G401 (cell line): ENCODE measurements around the gene USP47. TPM values are rescaled to one million over a fixed set of nuclear protein-coding genes. Genes with fewer than 3 reads are reported as not detected.

Experiments used
- DNase-seq: peaks from one replicate; pipeline ENCODE4 v3.0.0-alpha.2; 2015; ENCODE audit warnings: low spot score
- in situ Hi-C: cut with HindIII; loops from 2 replicates; pipeline ENCODE4 v1.10.0; 2016; ENCODE audit warnings: low sequenced_read_pairs, mixed read lengths
- total RNA-seq: library from RNA; depleted of rRNA; stranded (reverse); fragments of >200 nt; shearing (Covaris generic); gene quantifications from 2 replicates; pipeline ENCODE4 v1.2.3, GENCODE V29; 2014

Gene USP47
- total RNA-seq, 1 experiment from 2014 or later: 16.4 TPM

- DNase-seq: no peak
- in situ Hi-C loops: no loop called here
These were observed 143.4 kb downstream of the USP47 start for GRCh38 chr11:11985016-11985715.

GRCh38 chr11:11985954-11986949 is 144.5 kb downstream of the USP47 start:
- in situ Hi-C loops: no loop called here
- no peak for DNase-seq

GRCh38 chr11:11987503-11988022 is 145.8 kb downstream of the USP47 start:
- in situ Hi-C loops: no loop called here
- DNase-seq: no peak

- in situ Hi-C loops: no loop called here
- DNase-seq: no peak
These were observed 146.4 kb downstream of the USP47 start for GRCh38 chr11:11988099-11988651.

- no peak for DNase-seq
- in situ Hi-C loops: no loop called here
These were observed 147.0 kb downstream of the USP47 start for GRCh38 chr11:11988681-11989261.

GRCh38 chr11:11989774-11990744 is 148.3 kb downstream of the USP47 start:
- no peak for DNase-seq
- in situ Hi-C loops: no loop called here

- in situ Hi-C loops: no loop called here
- no peak for DNase-seq
These were observed 150.8 kb downstream of the USP47 start for GRCh38 chr11:11992257-11993212.

- in situ Hi-C loops: no loop called here
- peak; percentile 89 for DNase-seq
These were observed 152.1 kb downstream of the USP47 start for GRCh38 chr11:11993839-11994238.

- in situ Hi-C loops: no loop called here
- no peak for DNase-seq
These were observed 153.8 kb downstream of the USP47 start for GRCh38 chr11:11995601-11996000.

GRCh38 chr11:11996321-11997048 is 154.7 kb downstream of the USP47 start:
- DNase-seq: peak; percentile 89
- in situ Hi-C loops: no loop called here

GRCh38 chr11:11997049-11997322 is 155.2 kb downstream of the USP47 start:
- in situ Hi-C loops: no loop called here
- peak; percentile 12 for DNase-seq

- in situ Hi-C loops: no loop called here
- DNase-seq: peak; percentile 1
These were observed 156.5 kb downstream of the USP47 start for GRCh38 chr11:11998091-11998781.

GRCh38 chr11:12001186-12001585 is 159.4 kb downstream of the USP47 start:
- in situ Hi-C loops: no loop called here
- no peak for DNase-seq

GRCh38 chr11:12003336-12003735 is 161.6 kb downstream of the USP47 start:
- DNase-seq: no peak
- in situ Hi-C loops: no loop called here

- in situ Hi-C loops: no loop called here
- no peak for DNase-seq
These were observed 162.0 kb downstream of the USP47 start for GRCh38 chr11:12003815-12004214.

- in situ Hi-C loops: no loop called here
- no peak for DNase-seq
These were observed 163.3 kb downstream of the USP47 start for GRCh38 chr11:12005061-12005460.
